Measurements from ENCODE around the gene TFIP11.
"Not testable (repeated sequence)": the region's sequence is repeated elsewhere in the genome, so short reads cannot be mapped to it uniquely, and the experiment has no call there.

Gene TFIP11

DNA sequence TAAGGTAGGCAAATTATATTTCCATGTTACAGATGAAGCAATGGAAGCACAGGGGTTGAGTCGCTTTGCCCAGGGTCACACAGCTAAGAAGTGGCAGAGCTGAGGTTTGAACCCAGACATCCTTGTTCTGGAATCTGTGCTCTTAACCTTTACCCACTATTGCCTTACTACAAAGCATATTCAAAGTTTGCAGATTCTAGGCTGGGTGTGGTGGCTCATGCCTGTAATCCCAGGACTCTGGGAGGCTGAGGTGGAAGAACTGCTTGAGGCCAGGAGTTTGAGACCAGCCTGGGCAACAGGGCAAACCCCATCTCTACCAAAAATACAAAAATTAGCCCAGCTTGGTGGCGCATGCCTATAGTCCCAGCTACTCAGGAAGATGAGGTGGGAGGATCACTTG is 27.8 kb upstream of the TFIP11 start:
- no peak for DNase-seq

DNA sequence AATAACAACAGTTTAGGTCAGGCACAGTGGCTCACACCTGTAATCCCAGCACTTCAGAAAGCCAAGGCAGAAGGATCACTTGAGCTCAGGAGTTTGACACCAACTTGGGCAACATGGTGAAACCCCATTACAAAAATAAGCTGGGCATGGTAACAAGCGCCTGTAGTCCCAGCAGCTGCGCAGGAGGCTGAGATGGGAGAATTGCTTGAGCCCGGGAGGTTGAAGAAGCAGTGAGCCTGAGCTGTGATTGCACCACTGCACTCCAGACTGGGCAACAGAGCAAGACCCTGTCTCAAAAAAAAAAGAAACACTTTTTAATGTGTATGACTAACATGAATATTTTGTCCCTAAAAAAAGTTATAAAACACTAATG is 24.5 kb upstream of the TFIP11 start:
- no peak for DNase-seq

DNA sequence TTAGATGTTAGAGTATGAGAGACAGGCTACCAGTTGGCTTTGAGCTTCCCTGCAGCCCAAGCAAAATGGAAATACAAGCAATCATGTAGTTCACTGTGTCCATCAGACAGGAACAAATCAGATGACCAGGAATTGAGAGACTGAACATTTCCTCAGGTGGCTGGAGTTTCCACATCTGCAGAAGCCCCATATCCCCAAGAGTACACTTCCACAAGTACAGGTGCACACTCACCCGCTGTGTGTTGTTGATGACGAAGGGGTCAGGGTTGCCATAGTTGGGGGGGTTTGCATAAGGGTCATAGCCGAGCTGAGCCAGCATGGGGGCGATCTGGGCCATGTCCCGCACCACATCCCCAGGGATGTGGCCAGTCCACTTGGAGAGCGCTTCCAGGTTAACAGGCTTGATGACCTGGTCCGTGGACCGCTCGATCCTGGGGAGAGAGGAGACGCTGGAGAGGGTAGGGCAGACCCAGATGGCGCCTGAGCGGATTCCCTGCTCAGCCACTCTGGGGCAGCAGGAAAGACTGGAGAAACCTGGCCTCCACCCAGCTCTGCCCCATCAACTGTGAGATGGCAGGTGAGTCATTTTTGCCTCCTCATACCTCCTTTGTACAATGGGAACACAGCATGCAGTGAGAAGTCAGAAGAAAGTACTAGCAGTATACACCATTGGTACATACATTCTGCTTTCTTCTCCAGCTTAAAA is 23.9 kb upstream of the TFIP11 start:
- no peak for DNase-seq

DNA sequence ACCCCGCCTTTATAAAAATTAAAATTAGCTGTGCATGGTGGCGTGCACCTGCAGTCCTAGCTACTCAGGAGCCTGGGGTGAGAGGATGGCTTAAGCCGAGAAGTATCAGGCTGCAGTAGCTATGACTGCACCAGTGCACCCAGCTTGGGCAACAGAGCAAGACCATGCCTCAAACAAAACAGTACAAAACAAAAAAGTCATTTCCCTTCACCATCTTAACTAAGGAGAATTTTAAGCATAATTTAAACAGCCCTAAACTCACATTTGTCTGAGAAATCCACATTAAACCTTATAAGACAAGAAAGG is 23.3 kb upstream of the TFIP11 start:
- no peak for DNase-seq

DNA sequence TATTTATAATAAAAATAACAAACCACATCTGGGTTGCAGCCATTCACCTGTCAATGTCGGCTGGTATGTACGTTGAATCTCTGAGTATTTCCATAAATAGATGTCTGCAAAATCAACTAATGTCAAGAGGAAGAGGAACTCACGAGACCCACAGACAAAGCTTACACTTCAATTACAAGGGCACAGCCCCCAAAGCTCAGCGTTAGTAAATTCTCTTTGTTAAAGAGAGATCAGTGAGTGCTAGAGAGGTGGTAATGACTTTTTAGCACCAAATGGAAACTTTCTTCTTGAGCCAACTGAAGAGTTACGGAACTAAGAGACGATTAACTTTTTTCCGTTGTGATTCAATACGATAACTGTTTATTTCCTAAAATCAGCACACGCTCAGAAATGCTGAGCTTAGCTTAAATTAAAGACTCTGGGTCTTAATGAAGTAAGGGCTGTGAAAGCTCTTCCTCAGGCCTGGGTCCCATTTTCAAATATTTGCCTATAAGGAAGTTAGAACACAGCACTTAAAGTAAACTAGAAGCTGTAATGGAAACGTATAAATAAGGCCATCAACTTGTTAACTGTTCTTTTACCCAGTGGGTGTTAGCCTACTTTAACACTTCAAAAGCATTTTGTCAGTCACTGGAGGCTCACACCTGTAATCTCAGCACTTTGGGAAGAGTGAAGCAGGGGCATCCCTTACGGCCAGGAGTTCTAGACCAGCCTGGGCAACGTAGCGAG is 22.8 kb upstream of the TFIP11 start:
- DNase-seq: no peak

DNA sequence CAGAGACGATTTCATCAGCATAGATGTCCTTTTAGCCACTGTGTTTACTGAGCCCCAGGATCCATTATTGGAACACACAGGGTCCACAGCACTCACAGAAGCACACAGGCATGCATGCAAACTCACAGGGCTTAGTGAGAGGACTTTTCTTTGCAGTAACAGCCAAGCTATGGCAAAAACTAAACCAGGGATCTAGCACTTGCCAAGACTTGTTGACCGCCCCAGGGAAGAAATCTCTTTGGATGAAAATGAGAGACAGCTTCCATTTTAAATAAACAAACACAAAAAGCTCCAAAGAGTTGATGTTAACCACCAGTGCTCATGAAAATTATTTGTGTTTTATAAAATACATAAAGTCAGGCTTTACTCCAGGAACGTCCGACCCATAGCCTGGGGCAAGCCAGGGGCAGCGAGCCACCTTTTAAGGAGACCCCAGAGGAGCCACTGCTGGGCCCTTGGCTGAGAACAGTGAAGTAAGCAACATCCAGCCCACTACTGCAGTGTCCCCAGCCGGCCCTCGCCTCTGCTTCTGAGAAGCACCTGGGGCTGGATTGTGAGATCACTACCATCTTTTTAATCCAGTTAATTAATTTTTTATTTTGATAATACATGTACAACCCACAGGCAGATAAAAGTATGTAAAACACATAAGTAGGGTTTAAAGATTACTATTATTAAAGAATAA is 22.0 kb upstream of the TFIP11 start:
- DNase-seq: no peak

DNA sequence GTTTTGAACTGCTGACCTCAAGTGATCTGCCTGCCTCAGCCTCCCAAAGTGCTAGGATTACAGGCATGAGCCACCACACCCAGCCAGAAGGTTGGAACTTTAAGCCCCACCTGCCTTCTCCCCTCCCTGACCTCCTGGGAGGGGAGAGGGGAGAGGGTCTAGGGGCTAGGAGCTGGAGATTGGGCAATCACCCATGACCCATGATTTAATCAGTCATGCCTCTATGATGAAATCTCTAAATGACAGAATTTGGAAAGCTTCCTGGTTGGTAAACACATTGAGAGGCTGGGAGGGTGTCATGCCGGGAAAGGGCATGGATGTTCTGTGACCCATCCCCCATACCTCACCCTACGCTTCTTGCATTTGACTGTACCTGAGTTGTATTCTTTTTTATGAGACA is 17.1 kb upstream of the TFIP11 start:
- no peak for DNase-seq

DNA sequence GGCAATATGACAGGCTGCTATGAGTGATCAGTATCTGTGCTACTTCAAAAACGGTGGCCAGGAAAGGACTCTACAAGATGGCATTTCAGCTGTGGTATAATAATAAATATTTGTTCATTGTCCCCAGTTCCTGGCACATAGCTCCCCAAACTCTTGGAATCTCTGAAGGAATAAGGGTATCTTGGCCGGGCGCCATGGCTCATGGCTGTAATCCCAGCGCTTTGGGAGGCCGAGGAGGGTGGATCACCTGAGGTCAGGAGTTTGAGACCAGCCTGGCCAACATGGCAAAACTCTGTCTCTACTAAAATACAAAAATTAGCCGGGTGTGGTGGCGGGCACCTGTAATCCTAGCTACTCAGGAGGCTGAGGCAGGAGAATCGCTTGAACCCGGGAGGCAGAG is 16.2 kb upstream of the TFIP11 start:
- DNase-seq: not testable (repeated sequence)

DNA sequence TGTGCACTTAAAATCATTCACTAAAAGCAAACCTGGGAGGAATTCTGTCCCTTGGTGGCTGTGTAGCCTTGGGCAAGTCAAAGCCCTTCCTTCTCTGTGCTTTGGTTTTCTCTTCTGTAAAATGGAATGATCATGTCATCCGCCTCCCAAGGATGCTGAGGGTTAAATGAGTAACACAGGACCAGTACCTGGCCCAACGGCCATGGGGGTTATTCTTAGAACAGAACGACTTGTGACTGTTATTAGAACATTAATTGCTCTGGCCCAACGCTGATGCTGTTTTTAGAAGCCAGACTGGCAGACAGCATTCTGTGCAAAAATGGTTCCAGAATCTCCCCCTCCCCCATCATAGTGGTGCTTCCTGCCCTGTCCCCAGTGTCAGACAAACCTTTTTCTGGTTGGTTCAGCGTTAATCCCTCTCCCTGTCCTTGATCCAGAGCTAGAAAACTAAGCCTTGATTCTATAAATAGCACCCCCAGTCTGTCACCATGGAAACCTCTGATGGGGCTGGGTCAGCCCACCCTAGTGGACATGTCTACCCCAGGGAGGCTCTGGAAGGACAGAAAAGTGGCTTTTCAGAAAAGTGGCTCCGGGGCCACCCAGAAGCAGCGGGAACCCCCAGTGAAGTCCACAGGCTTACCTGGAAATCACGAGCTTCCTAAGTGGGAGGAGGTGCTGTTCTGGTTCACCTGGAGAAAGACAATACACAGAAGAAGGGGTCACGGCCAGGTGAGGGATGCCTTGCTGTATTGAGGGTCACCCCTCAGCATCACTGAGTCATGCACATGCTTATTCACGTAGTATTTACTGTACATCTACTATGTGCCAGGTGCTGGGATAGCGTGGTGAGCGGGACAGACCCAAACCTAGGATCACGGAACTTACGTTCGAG is 15.5 kb upstream of the TFIP11 start:
- no peak for DNase-seq

DNA sequence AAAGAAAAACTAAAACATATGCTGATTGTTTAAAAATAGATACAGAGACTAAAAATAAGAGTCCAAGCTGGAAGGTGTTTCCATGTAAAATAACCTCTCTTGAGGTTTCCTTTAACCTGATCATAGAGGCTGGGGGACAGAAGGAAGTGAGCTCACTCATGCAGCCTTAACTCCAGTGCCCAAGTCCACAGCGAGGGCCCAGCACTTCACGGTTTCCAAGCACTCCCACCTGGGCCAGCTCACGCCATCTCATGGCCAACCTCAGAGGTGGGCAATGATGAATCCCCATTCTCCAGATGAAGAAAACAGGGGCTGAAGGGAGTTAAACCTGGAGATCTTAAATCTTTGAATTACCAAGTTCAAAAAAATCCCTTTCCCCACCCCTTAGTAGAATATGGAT is 14.9 kb upstream of the TFIP11 start:
- no peak for DNase-seq

DNA sequence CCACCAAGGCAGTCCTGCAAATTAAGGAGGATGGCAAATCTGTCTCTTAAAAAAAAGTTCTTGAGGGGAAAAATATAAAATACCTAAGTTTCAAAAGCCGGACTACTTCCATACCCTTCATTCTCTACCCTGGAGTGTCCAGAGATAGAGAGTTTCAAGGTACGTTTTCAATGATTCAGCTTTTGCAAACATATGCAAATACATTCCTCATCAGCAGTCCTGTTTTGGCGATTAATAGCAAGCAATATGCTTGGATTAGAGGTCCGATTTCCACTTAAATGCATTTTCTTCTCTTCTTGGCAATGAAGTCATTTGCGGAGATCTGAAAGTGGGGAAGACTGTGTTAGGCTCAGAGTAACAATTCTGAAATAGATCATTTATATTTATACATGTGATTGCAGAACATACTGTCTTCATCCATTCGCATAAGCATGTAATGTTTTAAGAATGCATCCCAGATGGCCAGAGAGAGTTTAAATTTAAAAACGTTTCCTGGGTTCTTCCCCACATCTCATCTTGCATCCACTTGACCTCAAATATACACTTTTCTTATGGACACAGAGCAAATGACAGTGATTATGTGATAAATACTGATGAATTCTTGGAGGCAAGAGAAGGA is 13.8 kb upstream of the TFIP11 start:
- DNase-seq: no peak

DNA sequence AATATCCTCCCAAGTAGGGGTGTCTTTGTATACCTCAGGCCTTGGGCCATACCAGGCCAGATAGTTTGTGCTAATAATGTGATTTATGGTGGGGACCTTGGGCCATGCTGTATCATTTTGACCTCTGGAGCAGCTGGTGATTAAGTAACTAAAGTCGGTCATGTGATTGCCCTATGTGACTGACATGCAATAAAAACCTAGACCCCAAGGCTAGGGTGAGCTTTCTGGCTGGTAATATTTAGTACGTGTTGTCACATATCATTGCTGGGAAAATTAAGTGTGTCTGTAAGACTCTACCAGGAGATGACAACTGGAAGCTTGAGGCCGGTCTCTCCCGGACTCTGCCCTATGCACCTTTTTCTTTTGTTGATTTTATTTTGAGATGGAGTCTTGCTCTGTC is 12.6 kb upstream of the TFIP11 start:
- no peak for DNase-seq

DNA sequence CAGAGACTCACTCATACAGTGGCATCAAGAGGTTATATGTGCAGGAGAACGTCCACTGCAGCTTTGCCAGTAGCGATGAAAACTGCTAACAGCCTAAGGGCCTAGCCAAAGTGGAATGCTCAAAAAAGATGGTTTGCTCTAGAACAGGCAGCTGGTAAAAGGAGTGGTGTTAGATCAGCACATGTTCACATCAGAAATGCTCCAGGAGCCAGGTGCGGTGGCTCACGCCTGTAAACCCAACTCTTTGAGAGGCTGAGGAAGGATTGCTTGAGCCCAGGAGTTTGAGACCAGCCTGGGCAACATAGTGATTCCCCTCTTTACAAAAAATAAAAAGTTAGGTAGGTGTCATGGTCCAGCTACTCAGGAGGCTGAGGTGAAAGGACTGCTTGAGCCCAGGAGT is 10.3 kb upstream of the TFIP11 start:
- no peak for DNase-seq

DNA sequence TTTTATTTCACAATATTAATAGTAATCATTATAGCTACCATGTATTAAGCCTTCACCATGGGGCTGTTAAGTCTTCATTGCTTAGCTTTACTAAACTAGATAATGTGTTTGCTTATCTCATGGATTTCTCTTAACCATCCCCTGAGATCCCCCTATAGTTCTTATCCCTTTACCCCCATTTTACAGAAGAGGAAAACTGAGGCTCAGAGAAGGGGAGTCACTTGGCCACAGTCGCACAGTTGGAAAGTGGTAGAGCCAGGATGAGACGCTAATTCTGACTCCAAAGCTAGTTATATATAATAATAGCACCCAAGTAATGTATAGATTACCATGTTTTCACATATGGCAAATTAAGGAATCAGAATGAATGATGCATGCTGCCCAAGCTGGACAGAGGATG is 9.7 kb upstream of the TFIP11 start:
- no peak for DNase-seq

DNA sequence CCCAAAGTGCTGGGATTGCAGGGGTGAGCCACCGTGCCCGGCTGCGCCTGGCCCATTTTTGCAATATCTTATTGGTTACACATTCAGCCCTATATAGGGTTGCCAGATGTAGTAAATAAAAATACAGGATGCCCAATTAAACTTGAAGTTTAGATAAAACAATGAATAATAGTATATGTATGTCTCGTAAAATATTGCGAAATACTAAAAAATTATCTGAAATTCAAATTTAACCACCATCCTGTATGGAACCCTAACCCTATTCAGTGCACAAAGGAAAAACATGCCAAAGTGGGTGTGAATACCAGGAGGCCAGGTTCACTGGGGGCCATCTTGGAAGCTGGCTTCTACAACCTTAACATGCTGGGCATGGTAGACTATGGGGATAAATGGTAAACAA is 5.2 kb upstream of the TFIP11 start:
- DNase-seq: no peak

DNA sequence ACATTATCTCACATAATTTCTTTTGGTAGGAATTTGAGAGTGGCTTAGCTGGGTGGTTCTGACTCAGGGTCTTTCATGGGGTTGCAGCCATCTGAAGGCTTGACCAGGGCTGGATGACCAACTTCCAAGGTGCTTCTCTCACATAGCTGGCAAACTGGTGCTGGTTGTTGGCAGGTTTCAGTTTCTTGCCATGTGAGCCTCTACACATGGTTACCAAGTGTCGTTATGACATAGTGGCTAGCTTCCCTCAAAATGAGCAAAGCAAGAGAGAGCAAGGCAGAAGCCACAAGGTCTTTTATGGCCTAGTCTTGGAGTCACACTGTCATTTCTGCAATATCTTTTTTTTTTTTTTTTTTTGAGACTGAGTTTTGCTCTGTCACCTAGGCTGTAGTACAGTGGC is 4.2 kb upstream of the TFIP11 start:
- no peak for DNase-seq

DNA sequence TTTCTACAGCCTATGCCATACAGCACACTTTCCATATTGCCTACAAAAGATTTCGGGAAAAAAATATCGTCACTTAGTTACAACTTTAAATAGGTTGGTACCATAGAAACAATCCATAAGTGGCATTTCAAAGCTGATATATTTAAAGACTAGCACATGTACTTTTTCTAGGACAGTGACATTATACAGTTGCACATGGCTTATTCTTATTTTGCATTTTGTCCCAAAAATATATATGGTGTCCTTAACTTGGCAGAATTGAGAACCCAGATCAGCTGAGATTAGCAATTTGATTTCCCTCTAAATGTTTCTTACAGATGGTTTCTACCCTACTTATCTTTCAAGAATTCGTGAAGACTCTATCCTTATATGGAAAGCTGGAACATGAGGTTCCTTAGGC is 3.7 kb upstream of the TFIP11 start:
- DNase-seq: no peak

DNA sequence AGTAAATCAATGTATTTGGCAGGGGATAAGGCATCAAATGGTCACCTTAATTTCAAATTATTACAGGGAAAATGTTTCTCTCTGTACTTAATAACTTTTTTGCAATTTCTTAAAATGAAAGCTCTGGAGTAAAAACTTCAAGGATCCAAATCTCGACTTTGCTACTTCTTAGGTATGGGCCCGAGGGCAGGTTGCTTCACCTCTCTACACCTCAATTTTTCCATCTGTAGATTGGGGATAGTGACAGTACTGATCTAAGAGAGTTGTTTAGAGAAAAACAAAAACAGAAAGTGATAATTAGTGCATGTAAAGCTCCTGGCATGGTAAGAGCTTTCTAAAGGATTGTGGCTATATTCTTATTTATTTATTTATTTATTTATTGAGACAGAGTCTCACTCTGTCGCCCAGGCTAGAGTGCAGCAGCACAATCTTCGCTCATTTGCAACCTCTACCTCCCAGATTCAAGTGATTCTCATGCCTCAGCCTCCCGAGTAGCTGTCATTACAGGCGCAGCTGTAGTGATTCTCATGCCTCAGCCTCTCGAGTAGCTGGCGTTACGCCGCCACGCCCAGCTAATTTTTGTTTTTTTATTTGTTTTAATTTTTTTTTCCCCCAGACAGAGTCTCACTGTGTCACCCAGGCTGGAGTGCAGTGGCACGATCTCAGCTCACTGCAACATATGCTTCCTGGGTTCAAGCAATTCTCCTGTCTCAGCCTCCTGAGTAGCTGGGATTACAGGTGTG is 2.3 kb upstream of the TFIP11 start:
- DNase-seq: no peak

DNA sequence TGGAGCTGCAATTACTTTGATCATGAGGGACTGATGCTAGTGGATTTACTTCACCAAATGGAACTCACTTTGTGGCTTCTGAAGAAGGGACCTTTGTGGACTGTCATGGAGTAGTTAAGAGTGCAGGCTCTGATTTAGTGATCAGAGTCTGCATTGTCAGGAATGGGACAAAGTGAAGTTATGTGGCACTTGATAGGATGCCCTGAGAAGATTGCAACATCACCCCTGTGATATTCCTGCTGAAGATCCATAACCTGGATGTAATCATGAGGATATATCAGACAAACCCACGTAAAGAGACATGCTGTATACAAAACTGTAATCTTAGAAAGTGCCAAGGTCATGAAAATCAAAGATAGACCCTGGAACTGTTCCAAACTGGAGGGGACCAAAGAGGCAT is 1.6 kb upstream of the TFIP11 start:
- DNase-seq: no peak

DNA sequence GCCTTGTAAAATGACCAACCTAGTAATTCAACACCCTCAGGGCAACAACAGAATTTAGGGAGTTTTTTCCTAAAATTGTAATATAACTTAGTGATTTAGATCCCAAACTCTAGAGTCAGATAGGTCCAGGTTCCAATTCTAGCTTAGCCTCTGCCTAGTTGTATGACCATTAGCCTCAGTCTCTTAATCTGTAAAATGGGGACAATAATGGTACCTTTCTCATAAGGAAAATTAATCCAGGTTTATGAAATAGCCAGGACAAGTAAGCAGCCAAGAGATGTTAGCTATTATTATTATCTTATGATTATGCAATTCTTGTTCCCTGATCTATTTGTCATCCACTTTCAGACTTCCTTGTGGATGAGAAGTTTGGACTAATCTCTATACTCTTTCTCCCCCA is 4.1 kb downstream of the TFIP11 start:
- no peak for DNase-seq

DNA sequence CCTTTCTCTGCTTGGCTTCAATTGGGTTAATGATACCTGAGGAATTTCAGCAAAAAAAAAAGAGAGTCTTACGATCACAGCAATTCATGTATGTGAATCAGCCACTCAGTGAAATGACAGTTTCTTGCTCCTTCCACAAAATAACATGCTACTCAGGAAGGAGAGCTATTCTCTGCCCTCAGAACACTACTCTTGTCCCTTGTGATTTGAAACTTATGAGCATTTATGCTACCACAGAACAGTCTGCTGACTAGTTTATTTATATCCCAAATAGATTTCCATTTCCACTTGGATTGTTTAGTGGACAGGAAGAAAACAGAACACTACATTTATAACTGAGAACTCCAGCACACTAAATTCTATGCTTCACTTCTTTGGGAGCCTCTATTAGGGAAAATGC is 8.5 kb downstream of the TFIP11 start:
- DNase-seq: no peak

Data from effector CD4-positive, alpha-beta T cell (primary cell).